Breast epithelium (tissue), 4 donors: ENCODE measurements around the gene TMEM233. TPM values are rescaled to one million over a fixed set of nuclear protein-coding genes. Genes with fewer than 3 reads are reported as not detected.
A peak's percentile ranks its signal among the peaks of the same experiment; 100 is the strongest.

Experiments
- DNase-seq, 2 donors: peaks; one replicate each; pipeline ENCODE4 v3.0.0-alpha.2; 2019; ENCODE audit warnings: low spot score in 2 of 2
- H3K27ac ChIP-seq, 2 donors: fragments of 200-600 bp; sonication (generic) in 1 of 2; one replicate each; pipeline ENCODE4 v1.5.1; 2016 to 2019; ENCODE audit warnings: mild to moderate bottlenecking in 1 of 2
- H3K27me3 ChIP-seq, 2 donors: fragments of 200-600 bp; sonication (generic) in 1 of 2; one replicate each; pipeline versions ENCODE4 v1.5.1 to v1.6.0; 2017 to 2019; ENCODE audit warnings: control low read depth in 1 of 2, mild to moderate bottlenecking in 1 of 2
- H3K36me3 ChIP-seq: fragments of 200-600 bp; one replicate; pipeline ENCODE4 v1.5.1; 2019
- H3K4me1 ChIP-seq, 2 donors: fragments of 200-600 bp; sonication (generic); one replicate each; pipeline ENCODE4 v1.5.1; 2016 to 2019; ENCODE audit warnings: control low read depth in 1 of 2
- H3K4me3 ChIP-seq, 3 donors: fragments of 200-600 bp; sonication (generic); 1 replicate in 2 of 3; 2 replicates in 1 of 3; pipeline ENCODE4 v1.5.1; 2016 to 2019; ENCODE audit warnings: mild to moderate bottlenecking in 3 of 3, moderate library complexity in 2 of 3
- H3K9me3 ChIP-seq, 2 donors: fragments of 200-600 bp; sonication (generic) in 1 of 2; one replicate each; pipeline ENCODE4 v1.5.1; 2016 to 2019; ENCODE audit warnings: control low read depth in 1 of 2
- CTCF ChIP-seq, 3 donors: fragments of 450-650 bp; IDR thresholded peaks; one replicate each; pipeline ENCODE4 v1.5.1; 2016 to 2017; ENCODE audit warnings: antibody characterized with exemption in 3 of 3, mild to moderate bottlenecking in 3 of 3, moderate library complexity in 3 of 3
- POLR2A ChIP-seq: fragments of 450-650 bp; IDR thresholded peaks from one replicate; pipeline ENCODE4 v1.6.1; 2016; ENCODE audit warnings: antibody characterized with exemption, mild to moderate bottlenecking, moderate library complexity
- POLR2AphosphoS5 ChIP-seq, 3 donors: sonication (generic); formaldehyde crosslinking; IDR thresholded peaks; one replicate each; pipeline ENCODE4 v1.6.1; 2017; ENCODE audit warnings: antibody characterized with exemption in 3 of 3
- intact Hi-C: fragments of 100-400 bp; cut with DNase I; formaldehyde crosslinking; loops from one replicate; pipeline ENCODE4 v1.15.1; 2023; ENCODE audit warnings: low total_unique reads
- total RNA-seq, 3 donors: library from RNA; depleted of rRNA; stranded (reverse); fragments of >200 nt; gene quantifications; one replicate each; pipeline ENCODE4 v1.1.0, GENCODE V29; 2016

Gene TMEM233
- total RNA-seq: under 1 TPM in 1 of 3 donors, not detected in 2; 0.48 TPM

GRCh38 chr12:119593578-119594398 is at the start of gene TMEM233:
TSS of gene TMEM233 (plus strand) at chr12:119593774. CDS start at chr12:119593849, 75 bp downstream.
- H3K4me3 ChIP-seq: peak within 1 kb of the TSS; percentile 28 to 54 (median 48)
- no peaks in the 10 kb centered on the region for H3K4me1 ChIP-seq
- peaks cover 0 to 68% of the 10 kb centered on the region in 2 donors for H3K27me3 ChIP-seq
- intact Hi-C loops: no loop called here
- H3K27ac ChIP-seq: no peak within 1 kb of the TSS
- no peak for DNase-seq
- no peaks in the 10 kb centered on the region for H3K36me3 ChIP-seq
- H3K9me3 ChIP-seq: no peaks in the 10 kb centered on the region
- TF ChIP-seq POLR2A (no peak), CTCF (IDR thresholded peaks at IDR 0.05) (no peak), POLR2AphosphoS5 (IDR thresholded peaks at IDR 0.05) (no peak)

DNA sequence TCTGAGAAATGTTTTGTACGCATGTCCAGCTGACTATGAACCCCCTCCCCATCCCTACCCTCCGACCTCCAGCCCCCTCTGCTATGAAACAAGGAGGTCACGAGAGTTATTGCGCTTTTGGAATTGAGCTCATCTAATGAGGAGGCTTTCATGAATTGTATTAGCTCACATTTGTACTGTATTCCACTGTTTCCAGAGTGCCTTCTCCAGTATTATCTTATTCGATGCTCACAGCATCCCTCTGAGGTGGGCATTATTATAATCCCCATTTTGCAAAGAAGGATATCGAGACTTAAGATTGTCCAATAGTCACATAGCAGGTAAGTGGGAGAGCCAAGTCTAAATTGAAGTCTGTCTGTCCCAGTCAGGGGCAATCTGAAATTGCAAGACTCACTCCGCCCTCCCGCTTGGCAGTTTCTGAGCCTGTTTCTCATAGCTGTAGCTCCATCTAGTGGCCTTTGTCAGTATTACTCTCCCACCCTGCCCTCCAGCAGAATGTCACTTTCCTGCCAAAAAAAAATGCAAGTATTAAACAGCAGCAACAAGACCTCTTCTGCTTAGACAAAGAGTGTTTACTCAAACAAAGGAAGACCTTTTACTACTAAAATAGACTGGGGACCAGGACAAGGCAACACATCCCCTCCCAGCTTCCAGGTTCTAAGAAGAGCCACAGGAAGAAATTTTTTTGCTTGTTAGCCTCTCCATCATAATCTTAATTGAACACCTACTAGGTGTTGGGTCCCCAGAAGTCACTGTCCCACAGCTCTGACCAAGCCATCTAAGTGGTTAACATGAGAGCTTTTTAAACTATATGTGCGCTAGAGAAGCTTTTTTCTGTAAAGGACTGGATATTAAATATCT is 48.6 kb upstream of the TMEM233 start:
- intact Hi-C loops: no loop called here
- H3K36me3 ChIP-seq: no peaks in the 10 kb centered on the region
- no peaks in the 10 kb centered on the region for H3K9me3 ChIP-seq
- no peak overlapping the region for H3K4me3 ChIP-seq
- TF ChIP-seq POLR2A (no peak), CTCF (IDR thresholded peaks at IDR 0.05) (peak; percentile 62 to 87 (median 69)), POLR2AphosphoS5 (IDR thresholded peaks at IDR 0.05) (no peak)
- no peak overlapping the region for H3K27ac ChIP-seq
- peaks cover 0 to 14% of the 10 kb centered on the region in 2 donors for H3K27me3 ChIP-seq
- no peaks in the 10 kb centered on the region for H3K4me1 ChIP-seq
- peak in 1 of 2 donors; percentile 20 for DNase-seq

GRCh38 chr12:119546340-119546739 is 47.2 kb upstream of the TMEM233 start:
- peaks cover 0 to 12% of the 10 kb centered on the region in 2 donors for H3K27me3 ChIP-seq
- DNase-seq: no peak
- H3K27ac ChIP-seq: no peak overlapping the region
- H3K4me3 ChIP-seq: no peak overlapping the region
- no peaks in the 10 kb centered on the region for H3K36me3 ChIP-seq
- TF ChIP-seq POLR2A (no peak), CTCF (IDR thresholded peaks at IDR 0.05) (no peak), POLR2AphosphoS5 (IDR thresholded peaks at IDR 0.05) (no peak)
- H3K9me3 ChIP-seq: no peaks in the 10 kb centered on the region
- intact Hi-C loops: no loop called here
- no peaks in the 10 kb centered on the region for H3K4me1 ChIP-seq

- Histone ChIP-seq H3K27me3 (peaks cover 0 to 12% of the 10 kb centered on the region in 2 donors), H3K4me1 (no peaks in the 10 kb centered on the region), H3K4me3 (no peak overlapping the region), H3K27ac (no peak overlapping the region), H3K36me3 (no peaks in the 10 kb centered on the region), H3K9me3 (no peaks in the 10 kb centered on the region)
- TF ChIP-seq POLR2A: no peak
- no peak for TF ChIP-seq POLR2AphosphoS5 (IDR thresholded peaks at IDR 0.05)
- no peak for TF ChIP-seq CTCF (IDR thresholded peaks at IDR 0.05)
- intact Hi-C loops: no loop called here
- no peak for DNase-seq
Measured at GRCh38 chr12:119547001-119547400, 46.6 kb upstream of the TMEM233 start.
